Effector memory CD8-positive, alpha-beta T cell (primary cell): ENCODE results near the gene TRIM67.
"Not testable (repeated sequence)": the region's sequence is repeated elsewhere in the genome, so short reads cannot be mapped to it uniquely, and the experiment has no call there.

Experiments used
- ATAC-seq: fragments of 150-1000 bp; cut with Tn5 transposase; replicated peaks from 2 replicates; pipeline ENCODE4 v1.10.0; 2021; ENCODE audit warnings: mild to moderate bottlenecking, moderate library complexity
- DNase-seq, 3 experiments: peaks; one replicate each; pipeline ENCODE4 v3.0.0; 2021
- H3K27ac Mint-ChIP-seq, 2 donors: one replicate each; pipeline ENCODE4 v1.8.0; 2022; ENCODE audit warnings: mild to moderate bottlenecking in 2 of 2, mixed read lengths in 2 of 2, moderate library complexity in 2 of 2
- H3K27me3 Mint-ChIP-seq, 2 donors: one replicate each; pipeline ENCODE4 v1.8.0; 2022; ENCODE audit warnings: mixed read lengths in 2 of 2
- H3K36me3 Mint-ChIP-seq: one replicate; pipeline ENCODE4 v1.8.0; 2022; ENCODE audit warnings: mild to moderate bottlenecking, moderate library complexity, mixed read lengths; ENCODE audit not compliant: insufficient read depth
- H3K4me1 Mint-ChIP-seq, 2 donors: one replicate each; pipeline ENCODE4 v1.8.0; 2022; ENCODE audit warnings: low read depth in 2 of 2, mixed read lengths in 2 of 2
- H3K4me3 Mint-ChIP-seq, 2 donors: one replicate each; pipeline ENCODE4 v1.8.0; 2022; ENCODE audit warnings: mild to moderate bottlenecking in 2 of 2, mixed read lengths in 2 of 2, moderate library complexity in 2 of 2
- H3K9me3 Mint-ChIP-seq, 2 donors: one replicate each; pipeline ENCODE4 v1.8.0; 2022; ENCODE audit warnings: mixed read lengths in 2 of 2

Gene TRIM67

DNA sequence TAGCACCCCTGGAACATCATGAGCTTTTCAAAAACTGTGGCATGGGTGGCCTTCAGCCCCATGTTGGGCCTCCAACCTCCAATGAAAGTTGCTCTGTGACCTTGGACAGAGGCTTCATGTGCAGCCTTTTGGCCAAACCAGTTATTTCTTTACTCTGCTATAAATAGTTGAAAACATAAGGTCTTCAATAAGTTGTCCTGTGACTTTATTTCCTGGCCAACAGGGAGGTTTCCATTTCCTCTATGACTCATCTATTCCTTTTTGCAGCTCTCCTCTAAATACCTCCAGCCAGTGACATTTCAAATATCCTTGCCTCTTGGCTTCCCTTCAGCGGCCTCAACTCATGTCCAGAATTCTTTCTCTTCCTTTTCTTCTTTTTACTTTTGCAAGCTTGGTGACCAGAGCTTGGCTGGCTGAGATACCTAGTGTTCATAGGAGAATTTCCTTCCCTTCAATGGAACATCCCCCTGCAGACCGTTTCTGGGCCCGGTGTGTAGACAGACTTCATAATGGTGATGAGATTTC is 22.7 kb upstream of the TRIM67 start:
- Mint-ChIP-seq H3K36me3 (no peaks in the 10 kb centered on the region), H3K27ac (no peak overlapping the region), H3K27me3 (peaks cover 40 to 44% of the 10 kb centered on the region in 2 donors), H3K9me3 (no peaks in the 10 kb centered on the region), H3K4me1 (no peaks in the 10 kb centered on the region), H3K4me3 (no peak overlapping the region)
- ATAC-seq (no peak), DNase-seq (no peak)

DNA sequence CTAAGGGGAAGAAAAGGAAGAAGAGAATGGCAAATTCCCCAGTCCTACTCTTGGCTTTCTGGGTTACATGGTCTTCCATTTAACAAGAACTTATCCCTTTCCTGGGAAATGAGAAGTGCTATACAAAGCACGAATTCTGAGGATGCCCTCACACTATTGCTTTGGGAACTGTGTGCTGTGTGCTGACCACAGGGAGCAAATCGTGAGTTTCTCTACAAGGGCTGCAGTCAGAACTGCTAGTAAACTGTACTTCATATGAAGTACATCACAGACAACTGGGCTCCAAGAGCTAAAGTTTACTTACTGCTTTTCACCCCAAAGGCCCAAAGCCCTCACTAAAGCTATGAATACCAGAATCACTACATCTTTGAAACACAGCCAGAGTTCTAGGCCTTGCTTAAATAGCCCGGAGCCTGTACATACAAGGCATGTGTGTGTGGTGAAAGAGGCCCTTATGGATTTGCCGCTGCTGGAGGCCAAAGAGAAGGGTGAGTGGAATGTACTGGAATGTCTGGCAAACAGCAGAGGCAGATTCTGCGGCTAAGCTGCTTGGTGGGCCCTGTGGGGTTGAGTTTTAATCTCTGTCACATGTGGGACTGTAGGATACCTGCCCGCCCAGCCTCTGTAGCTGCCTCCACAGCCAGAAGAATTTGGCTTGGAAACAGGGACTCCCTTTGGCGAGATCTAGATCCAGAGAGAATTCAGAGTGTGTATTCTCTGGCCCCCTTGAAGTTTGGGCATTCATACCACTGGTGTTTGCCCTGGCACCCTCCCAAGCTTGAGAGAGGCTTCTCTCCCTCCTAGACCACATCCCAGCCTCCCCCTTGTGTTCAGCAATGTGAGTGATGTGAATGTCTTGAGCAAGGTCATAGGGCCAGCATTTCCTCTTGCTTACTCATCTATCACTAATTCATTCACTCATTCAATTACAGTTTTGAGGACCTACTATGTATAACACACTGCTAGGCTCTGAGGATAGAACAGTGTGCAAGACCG is 21.9 kb upstream of the TRIM67 start:
- DNase-seq (no peak), ATAC-seq (no peak)
- no peak overlapping the region for H3K4me3 Mint-ChIP-seq
- no peaks in the 10 kb centered on the region for H3K4me1 Mint-ChIP-seq
- H3K27ac Mint-ChIP-seq, result no peak overlapping the region
- no peaks in the 10 kb centered on the region for H3K9me3 Mint-ChIP-seq
- H3K27me3 Mint-ChIP-seq, result peaks cover 41 to 47% of the 10 kb centered on the region in 2 donors
- H3K36me3 Mint-ChIP-seq, result no peaks in the 10 kb centered on the region

DNA sequence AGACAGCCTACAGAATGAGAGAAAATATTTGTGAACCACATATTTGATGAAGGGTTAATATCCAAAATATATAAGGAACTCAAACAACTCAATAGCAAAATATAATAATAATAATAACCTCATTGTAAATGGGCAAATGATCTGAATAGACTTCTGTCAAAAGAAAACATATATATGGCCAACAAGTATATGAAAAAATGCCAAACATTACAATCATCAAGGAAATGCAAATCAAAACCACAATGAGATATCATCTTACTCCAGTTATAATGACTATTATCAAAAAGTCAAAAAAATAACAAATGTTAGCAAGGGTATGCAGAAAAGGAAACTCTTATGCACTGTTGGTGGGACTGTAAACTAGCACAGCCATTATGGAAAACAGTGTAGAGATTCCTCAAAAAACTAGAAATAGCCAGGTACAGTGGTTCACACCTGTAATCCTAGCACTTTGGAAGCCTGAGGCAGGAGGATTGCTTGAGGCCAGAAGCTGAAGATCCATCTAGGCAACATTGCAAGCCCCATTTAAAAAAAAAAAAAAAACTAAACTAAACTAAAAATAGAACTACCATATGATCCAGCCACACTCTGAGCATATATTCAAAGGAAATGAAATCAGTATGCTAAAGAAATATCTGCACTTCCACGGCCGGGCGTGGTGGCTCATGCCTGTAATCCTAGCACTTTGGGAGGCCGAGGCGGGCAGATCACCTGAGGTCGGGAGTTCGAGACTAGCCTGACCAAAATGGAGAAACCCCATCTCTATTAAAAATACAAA is 17.3 kb upstream of the TRIM67 start:
- H3K36me3 Mint-ChIP-seq, result no peaks in the 10 kb centered on the region
- H3K4me1 Mint-ChIP-seq, result no peaks in the 10 kb centered on the region
- H3K4me3 Mint-ChIP-seq, result no peak overlapping the region
- H3K9me3 Mint-ChIP-seq, result no peaks in the 10 kb centered on the region
- DNase-seq, result no peak
- peaks cover 69 to 80% of the 10 kb centered on the region in 2 donors for H3K27me3 Mint-ChIP-seq
- H3K27ac Mint-ChIP-seq, result no peak overlapping the region
- no peak for ATAC-seq

DNA sequence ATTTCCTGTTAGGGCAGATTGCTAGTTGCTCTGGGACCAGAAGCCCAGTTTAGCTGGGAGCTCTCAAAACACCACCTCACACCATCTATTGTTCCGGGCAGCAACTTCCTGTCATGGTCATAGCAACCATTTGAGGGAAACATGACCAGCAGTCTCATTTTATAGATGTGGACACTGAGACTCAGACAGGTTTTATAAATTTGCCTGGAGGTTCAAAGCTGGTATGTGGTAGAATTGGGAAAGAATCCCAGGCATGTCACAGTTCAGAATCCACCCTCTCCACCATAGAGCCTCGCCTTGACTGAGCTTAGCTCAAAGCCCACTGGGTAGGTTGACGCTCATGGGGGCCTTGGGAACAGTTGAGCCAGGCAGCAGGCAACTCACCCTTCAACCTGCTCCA is 14.0 kb upstream of the TRIM67 start:
- Mint-ChIP-seq H3K27ac (no peak overlapping the region), H3K4me3 (no peak overlapping the region), H3K27me3 (peaks cover 39 to 47% of the 10 kb centered on the region in 2 donors), H3K9me3 (peaks cover 0 to 4% of the 10 kb centered on the region in 2 donors), H3K4me1 (no peaks in the 10 kb centered on the region), H3K36me3 (no peaks in the 10 kb centered on the region)
- DNase-seq (no peak), ATAC-seq (no peak)

DNA sequence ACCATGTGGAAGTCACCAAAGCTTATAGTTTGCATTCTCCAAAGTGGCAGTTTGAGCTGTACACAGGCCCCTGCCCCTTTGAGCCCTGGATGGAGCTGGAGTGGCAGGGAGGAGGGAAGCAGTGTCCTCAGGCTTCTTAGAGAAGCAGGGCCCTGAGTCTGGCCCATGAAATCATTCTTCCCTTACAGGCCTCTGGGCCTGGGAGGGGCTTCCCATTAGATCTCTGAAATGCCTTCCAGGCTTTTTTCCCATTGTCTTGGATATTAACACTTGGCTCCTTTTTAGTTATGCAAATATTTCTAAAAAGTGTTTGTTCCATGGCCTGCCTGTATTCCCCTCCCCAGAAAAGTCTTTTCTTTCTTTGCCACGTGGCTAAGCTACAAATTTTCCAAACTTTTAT is 10.0 kb upstream of the TRIM67 start:
- DNase-seq (no peak), ATAC-seq (no peak)
- Mint-ChIP-seq H3K27me3 (peaks cover 36 to 51% of the 10 kb centered on the region in 2 donors), H3K9me3 (peaks cover 0 to 7% of the 10 kb centered on the region in 2 donors), H3K27ac (no peak overlapping the region), H3K36me3 (no peaks in the 10 kb centered on the region), H3K4me3 (no peak overlapping the region), H3K4me1 (no peaks in the 10 kb centered on the region)

DNA sequence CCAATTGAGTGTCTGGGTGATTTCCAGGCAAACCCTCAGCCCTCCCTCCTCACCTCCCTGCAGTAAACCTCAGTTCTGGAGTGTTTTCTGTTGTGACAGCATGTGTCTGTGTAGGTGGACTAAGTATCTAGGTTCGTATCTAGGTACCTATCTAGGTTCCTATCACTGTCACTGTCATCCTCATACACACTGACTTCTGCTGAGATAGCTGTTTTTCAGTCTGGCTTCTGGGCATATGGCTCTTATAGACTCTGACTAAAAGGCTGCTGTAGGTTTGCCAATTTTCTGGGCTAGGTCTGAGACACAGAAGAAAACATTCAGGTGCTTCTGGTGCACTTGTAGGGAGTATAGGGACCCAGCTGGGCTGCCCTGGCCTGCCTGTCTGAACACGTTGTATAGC is 8.1 kb upstream of the TRIM67 start:
- Mint-ChIP-seq H3K9me3 (peaks cover 0 to 7% of the 10 kb centered on the region in 2 donors), H3K27me3 (peaks cover 36 to 52% of the 10 kb centered on the region in 2 donors), H3K27ac (no peak overlapping the region), H3K36me3 (no peaks in the 10 kb centered on the region), H3K4me1 (no peaks in the 10 kb centered on the region), H3K4me3 (no peak overlapping the region)
- no peak for ATAC-seq
- no peak for DNase-seq

DNA sequence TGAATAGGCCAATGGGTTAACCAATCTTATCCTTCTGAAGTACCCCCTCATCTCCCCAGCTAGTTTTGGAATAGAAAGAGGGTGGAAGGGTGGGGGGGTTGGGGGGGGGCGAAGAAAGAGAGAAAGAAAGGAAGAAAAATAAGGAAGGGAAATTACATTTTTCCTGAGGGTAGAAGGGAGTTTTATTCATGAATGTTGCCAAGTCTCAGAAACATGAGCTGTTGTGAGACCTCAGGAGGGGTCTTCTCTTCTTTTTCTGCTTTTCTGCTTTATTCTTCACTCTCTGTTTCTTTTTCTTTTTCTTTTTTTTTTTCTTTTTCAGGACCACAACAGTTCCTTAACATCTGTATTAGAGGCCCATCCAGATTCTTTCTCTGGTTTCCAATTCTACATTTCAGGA is 6.0 kb upstream of the TRIM67 start:
- Mint-ChIP-seq H3K36me3 (no peaks in the 10 kb centered on the region), H3K4me1 (peaks cover 0 to under 1% of the 10 kb centered on the region in 2 donors), H3K27me3 (peaks cover 55 to 69% of the 10 kb centered on the region in 2 donors), H3K4me3 (no peak overlapping the region), H3K27ac (no peak overlapping the region), H3K9me3 (peaks cover 0 to 7% of the 10 kb centered on the region in 2 donors)
- no peak for ATAC-seq
- DNase-seq, result no peak

DNA sequence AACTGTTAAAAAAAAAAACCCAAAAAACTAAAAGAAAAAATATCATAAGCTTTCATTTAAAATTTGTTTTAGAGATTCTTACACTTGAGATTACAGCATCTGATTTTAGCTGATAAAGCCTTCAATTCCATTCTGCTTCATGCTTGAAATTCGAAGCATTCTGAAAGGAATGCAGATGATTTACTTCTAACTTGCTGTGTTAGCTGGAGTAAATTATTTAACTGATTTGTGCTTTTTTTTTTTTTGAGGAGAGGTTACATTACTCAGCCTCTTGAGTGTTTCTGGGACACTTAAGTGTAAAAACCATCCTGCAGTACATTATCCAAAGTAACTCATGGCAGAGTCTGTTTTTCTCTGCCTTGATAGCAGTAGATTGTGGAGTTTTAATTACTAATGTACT is 4.5 kb upstream of the TRIM67 start:
- Mint-ChIP-seq H3K27ac (no peak overlapping the region), H3K4me3 (no peak overlapping the region), H3K4me1 (peaks cover 0 to 2% of the 10 kb centered on the region in 2 donors), H3K27me3 (peaks cover 58 to 75% of the 10 kb centered on the region in 2 donors), H3K36me3 (no peaks in the 10 kb centered on the region), H3K9me3 (peaks cover 0 to 4% of the 10 kb centered on the region in 2 donors)
- DNase-seq (no peak), ATAC-seq (no peak)

DNA sequence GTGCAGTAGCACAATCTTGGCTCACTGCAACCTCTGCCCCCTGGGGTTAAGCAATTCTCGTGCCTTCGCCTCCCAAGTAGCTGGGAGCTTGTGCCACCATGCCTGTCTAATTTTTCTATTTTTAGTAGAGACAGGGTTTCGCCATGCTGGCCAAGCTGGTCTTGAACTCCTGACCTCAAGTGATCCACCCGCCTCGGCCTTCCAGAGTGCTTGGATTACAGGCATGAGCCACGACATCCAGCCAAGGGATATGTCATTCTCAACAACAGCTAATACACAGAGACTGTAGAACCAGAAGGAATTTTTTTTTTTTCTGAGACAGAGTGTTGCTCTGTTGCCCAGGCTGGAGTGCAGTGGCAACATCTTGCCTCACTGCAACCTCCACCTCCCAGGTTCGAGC is 3.7 kb upstream of the TRIM67 start:
- not testable (repeated sequence) for H3K9me3 Mint-ChIP-seq, ATAC-seq, H3K27ac Mint-ChIP-seq, DNase-seq, H3K4me3 Mint-ChIP-seq, H3K4me1 Mint-ChIP-seq, H3K36me3 Mint-ChIP-seq
- peaks cover 58 to 75% of the 10 kb centered on the region in 2 donors for H3K27me3 Mint-ChIP-seq

DNA sequence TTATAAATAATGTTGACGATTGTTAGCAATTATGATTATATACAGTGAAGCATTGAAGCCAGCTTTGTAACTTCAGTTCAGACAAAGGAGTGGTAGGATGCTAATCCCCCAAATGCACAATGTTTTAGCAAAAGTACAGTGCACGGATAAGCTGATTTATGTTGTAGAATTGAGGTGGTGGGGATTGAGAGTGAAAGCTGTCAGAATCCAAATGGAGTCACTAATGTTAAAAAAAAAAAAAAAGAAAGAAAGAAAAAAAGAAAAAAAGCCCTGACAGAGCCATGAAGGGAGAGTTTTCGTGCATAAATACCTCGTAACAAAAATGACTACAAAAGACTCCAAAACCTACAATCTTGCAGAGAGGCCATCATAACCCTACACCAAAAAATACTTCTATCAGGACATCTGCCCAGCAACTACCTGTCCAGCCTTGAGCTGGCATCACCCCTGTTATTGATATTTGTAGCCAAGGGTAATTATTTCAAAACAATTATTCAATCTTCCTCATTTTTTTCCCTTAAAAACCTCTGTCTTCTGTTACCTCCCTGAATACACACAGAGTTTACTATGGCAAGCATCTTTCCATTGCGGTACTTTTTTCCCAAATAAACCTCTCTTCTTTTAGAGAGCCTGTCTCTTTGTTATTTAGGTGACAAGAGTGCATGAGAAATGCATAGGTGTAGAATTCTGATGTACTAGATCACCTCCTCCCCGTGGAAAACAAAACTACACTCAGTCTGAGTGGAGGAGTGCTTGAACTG is 2.5 kb upstream of the TRIM67 start:
- Mint-ChIP-seq H3K36me3 (no peaks in the 10 kb centered on the region), H3K4me3 (no peak overlapping the region), H3K9me3 (peaks cover 0 to 3% of the 10 kb centered on the region in 2 donors), H3K4me1 (peaks cover 0 to 2% of the 10 kb centered on the region in 2 donors), H3K27ac (no peak overlapping the region), H3K27me3 (peaks cover 63 to 80% of the 10 kb centered on the region in 2 donors)
- DNase-seq, result no peak
- no peak for ATAC-seq

DNA sequence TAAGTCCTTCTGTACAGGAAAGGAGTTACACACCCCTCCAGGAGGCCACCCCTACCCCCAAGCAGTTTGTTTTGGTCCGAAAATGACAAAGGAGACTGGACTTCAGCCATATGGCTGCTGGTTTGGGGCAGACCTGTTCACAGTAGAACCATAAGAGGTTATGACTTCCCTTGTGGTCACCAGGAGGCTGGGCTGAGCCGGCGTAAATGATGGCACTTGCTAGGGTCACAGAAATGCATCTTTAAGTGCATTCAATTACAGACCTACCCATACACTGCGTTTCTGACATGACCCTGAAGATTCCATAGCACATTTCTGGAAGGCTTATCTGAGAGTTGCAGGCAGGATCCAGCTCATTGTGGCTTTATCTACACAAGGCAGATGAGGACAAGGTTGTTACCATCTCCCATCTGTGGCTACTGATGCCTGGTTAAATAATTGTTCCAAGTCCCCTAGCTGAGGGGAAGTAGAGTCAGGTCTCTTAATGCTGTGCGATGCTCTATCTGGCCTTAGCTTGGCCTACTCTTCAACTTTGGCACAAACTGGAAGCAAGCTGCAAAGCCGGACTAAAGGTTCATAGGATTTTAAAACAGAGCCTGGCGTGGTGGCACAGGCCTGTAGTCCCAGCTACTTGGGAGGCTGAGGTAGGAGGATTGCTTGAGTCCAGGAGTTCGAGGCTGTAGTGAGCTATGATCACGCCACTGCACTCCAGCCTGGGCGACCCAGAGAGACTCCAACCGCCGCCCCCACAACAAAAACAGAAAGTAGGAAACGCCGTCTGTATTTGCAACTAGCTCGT is 1.7 kb upstream of the TRIM67 start:
- Mint-ChIP-seq H3K9me3 (peaks cover 0 to 3% of the 10 kb centered on the region in 2 donors), H3K4me3 (no peak overlapping the region), H3K36me3 (no peaks in the 10 kb centered on the region), H3K27me3 (peaks cover 65 to 80% of the 10 kb centered on the region in 2 donors), H3K27ac (no peak overlapping the region), H3K4me1 (peaks cover 0 to 2% of the 10 kb centered on the region in 2 donors)
- no peak for DNase-seq
- no peak for ATAC-seq

DNA sequence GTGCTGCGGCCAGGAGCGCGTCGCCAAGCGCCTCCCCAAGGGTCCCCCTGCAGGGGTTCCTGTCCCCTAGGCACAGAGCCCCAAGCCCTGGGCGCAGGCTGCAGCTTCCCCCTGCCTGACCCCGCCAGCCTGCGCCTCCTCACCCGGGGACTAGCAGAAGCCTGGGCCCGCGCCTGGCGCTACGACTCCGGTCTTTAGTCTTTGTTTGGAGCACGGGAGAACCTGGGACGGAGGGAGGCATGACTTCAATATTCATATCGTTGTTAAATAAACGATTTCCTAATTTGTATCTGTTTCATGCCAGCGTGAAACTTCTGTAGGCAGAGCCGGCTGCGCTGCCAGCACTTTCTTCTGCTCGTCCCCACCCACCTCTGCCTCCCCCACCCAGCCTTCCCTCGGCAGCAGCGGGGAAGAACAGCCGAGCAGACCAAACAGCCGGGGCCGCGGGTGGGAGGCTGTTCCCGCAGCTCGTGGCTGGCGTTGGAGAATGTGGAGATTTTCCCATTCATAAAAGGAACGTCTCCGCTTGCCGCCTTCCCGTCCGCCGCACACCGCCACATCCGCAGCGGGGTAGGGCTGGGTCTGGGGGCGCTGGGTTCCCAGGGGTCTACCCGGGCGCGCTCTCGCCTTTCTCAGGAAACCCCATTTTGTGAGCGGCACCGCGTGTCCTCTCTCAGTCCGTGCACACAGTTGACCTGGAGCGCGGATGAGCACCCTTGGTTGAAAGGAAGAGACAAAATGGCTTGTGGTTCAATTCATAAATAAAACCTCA is 777 bp upstream of the TRIM67 start:
- DNase-seq (no peak), ATAC-seq (no peak)
- peak overlapping the region in 1 of 2 donors; percentile 23 for H3K4me3 Mint-ChIP-seq
- H3K4me1 Mint-ChIP-seq, result peaks cover 0 to 2% of the 10 kb centered on the region in 2 donors
- no peaks in the 10 kb centered on the region for H3K36me3 Mint-ChIP-seq
- no peak overlapping the region for H3K27ac Mint-ChIP-seq
- H3K9me3 Mint-ChIP-seq, result no peaks in the 10 kb centered on the region
- peaks cover 66 to 80% of the 10 kb centered on the region in 2 donors for H3K27me3 Mint-ChIP-seq
